Prostate gland (tissue), 2 donors: ENCODE results near the gene UBIAD1. TPM values are rescaled to one million over a fixed set of nuclear protein-coding genes. Genes with fewer than 3 reads are reported as not detected.

Experiments
- DNase-seq: peaks from one replicate; pipeline ENCODE4 v3.0.0-alpha.2; 2019; ENCODE audit warnings: low spot score
- H3K27ac ChIP-seq, 2 donors: fragments of 200-600 bp; sonication (generic); 2 replicates each; pipeline ENCODE4 v1.5.1; 2017 to 2019
- H3K27me3 ChIP-seq: fragments of 200-600 bp; sonication (generic); replicated peaks from 2 replicates; pipeline ENCODE4 v1.5.1; 2019; ENCODE audit not compliant: insufficient read depth
- H3K36me3 ChIP-seq, 2 donors: fragments of 200-600 bp; sonication (generic); 1 replicate in 1 of 2; 2 replicates in 1 of 2; pipeline versions ENCODE4 v1.5.1 to v1.8.1; 2017 to 2019
- H3K4me1 ChIP-seq: fragments of 200-600 bp; sonication (generic); replicated peaks from 2 replicates; pipeline ENCODE4 v1.5.1; 2019
- H3K4me3 ChIP-seq, 2 donors: fragments of 200-600 bp; sonication (generic); 2 replicates each; pipeline ENCODE4 v1.5.1; 2017 to 2019
- H3K9me3 ChIP-seq: fragments of 200-600 bp; sonication (generic); 2 replicates; pipeline ENCODE4 v1.5.1; 2017
- POLR2A ChIP-seq: fragments of 450-650 bp; IDR thresholded peaks from one replicate; pipeline ENCODE4 v1.6.1; 2016; ENCODE audit warnings: antibody characterized with exemption, mild to moderate bottlenecking
- POLR2AphosphoS5 ChIP-seq: sonication (generic); formaldehyde crosslinking; IDR thresholded peaks from one replicate; pipeline ENCODE4 v1.6.1; 2017; ENCODE audit warnings: antibody characterized with exemption
- WGBS: methylation state at CpG from one replicate; pipeline ENCODE4 v1.1.5; 2018; 5-methylcytosine and 5-hydroxymethylcytosine counted together
- intact Hi-C: fragments of 100-400 bp; cut with DNase I; formaldehyde crosslinking; loops from one replicate; pipeline ENCODE4 v1.14.2; 2022
- small RNA-seq, 2 donors: library from RNA; depleted of rRNA; stranded (forward); fragments of <200 nt; gene quantifications; one replicate each; pipeline ENCODE3, GENCODE V24; 2016
- total RNA-seq, 2 donors: library from RNA; depleted of rRNA; stranded (reverse); fragments of >200 nt; gene quantifications; one replicate each; pipeline ENCODE4 v1.1.0, GENCODE V29; 2016
- TF ChIP-seq, protein P1 (sequence below), 4 experiments: fragments of 200-600 bp in 2 of 4; fragments of 450-650 bp in 2 of 4; sonication (generic) in 2 of 4; IDR thresholded peaks; 1 replicate in 3 of 4; 2 replicates in 1 of 4; pipeline ENCODE4 v1.5.1; 2016 to 2019; ENCODE audit warnings: antibody characterized with exemption in 4 of 4, mild to moderate bottlenecking in 2 of 4, moderate library complexity in 2 of 4

UBIAD1 gene
- total RNA-seq, 2 donors from 2014 or later: 22.7 to 23.2 TPM

DNA sequence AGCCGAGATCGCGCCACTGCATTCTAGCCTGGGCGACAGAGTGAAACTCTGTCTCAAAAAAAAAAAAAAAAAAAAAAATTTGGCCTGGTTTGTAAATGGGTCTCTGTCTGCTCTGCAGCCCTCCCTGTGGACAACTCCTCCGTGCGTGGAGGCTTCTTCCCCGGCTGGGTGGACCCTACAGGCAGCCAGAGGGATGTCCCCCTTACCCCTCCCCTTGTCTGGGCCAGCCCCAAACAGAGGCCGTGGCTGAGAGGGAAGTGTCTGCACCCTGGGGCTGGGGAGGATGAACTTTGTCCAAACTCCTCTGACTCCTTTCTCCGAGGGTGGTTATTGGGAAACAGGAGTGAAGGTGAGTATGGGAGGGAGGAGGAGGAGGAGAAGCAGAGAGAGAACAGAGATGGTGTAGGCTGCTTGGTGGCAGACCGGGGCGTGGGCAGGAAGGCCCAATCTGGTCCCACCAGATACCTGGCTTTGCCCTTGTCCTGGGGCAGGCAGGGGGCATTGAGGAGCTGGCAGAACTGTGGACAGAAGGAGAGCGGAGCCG lies 61.3 kb downstream of the UBIAD1 start:
- WGBS: 64% methylated on average over 13 of the region's 13 CpGs
- no peak overlapping the region for H3K27ac ChIP-seq
- H3K4me1 ChIP-seq: no peaks in the 10 kb centered on the region
- intact Hi-C loops: no loop called here
- no peaks in the 10 kb centered on the region for H3K36me3 ChIP-seq
- no peaks in the 10 kb centered on the region for H3K27me3 ChIP-seq
- no peak for TF ChIP-seq POLR2AphosphoS5
- TF ChIP-seq POLR2A: no peak
- TF ChIP-seq, protein P1, sequence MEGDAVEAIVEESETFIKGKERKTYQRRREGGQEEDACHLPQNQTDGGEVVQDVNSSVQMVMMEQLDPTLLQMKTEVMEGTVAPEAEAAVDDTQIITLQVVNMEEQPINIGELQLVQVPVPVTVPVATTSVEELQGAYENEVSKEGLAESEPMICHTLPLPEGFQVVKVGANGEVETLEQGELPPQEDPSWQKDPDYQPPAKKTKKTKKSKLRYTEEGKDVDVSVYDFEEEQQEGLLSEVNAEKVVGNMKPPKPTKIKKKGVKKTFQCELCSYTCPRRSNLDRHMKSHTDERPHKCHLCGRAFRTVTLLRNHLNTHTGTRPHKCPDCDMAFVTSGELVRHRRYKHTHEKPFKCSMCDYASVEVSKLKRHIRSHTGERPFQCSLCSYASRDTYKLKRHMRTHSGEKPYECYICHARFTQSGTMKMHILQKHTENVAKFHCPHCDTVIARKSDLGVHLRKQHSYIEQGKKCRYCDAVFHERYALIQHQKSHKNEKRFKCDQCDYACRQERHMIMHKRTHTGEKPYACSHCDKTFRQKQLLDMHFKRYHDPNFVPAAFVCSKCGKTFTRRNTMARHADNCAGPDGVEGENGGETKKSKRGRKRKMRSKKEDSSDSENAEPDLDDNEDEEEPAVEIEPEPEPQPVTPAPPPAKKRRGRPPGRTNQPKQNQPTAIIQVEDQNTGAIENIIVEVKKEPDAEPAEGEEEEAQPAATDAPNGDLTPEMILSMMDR (IDR thresholded peaks at IDR 0.05): no peak
- no peaks in the 10 kb centered on the region for H3K9me3 ChIP-seq
- no peak for DNase-seq
- H3K4me3 ChIP-seq: no peak overlapping the region

DNA sequence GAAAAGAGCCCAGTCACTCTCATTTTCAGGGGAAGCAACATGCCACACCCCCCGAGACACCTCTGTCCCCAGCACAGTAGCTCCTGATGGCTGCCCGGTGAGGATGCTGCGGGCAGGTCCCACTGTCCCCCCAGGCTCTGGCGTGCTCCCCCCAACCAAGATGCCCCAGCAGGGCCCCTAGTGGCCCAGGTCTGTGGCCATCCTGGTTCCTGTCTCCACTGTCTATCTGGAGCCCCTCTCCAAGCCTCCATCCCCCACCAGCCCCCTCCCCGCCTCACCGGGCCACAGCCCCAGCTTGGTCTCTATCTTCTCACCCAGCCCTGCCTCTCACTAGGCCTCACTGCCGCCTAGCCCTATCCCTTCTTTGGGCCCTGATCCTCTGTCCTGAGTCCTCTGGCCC lies 61.8 kb downstream of the UBIAD1 start:
- H3K27me3 ChIP-seq: no peaks in the 10 kb centered on the region
- TF ChIP-seq POLR2AphosphoS5 (no peak), POLR2A (no peak)
- TF ChIP-seq, protein P1 (IDR thresholded peaks at IDR 0.05): no peak
- no peak overlapping the region for H3K27ac ChIP-seq
- H3K36me3 ChIP-seq: no peaks in the 10 kb centered on the region
- H3K4me1 ChIP-seq: no peaks in the 10 kb centered on the region
- no peak overlapping the region for H3K4me3 ChIP-seq
- intact Hi-C loops: no loop called here
- DNase-seq: no peak
- WGBS: 87% methylated on average over 7 of the region's 7 CpGs
- no peaks in the 10 kb centered on the region for H3K9me3 ChIP-seq

DNA sequence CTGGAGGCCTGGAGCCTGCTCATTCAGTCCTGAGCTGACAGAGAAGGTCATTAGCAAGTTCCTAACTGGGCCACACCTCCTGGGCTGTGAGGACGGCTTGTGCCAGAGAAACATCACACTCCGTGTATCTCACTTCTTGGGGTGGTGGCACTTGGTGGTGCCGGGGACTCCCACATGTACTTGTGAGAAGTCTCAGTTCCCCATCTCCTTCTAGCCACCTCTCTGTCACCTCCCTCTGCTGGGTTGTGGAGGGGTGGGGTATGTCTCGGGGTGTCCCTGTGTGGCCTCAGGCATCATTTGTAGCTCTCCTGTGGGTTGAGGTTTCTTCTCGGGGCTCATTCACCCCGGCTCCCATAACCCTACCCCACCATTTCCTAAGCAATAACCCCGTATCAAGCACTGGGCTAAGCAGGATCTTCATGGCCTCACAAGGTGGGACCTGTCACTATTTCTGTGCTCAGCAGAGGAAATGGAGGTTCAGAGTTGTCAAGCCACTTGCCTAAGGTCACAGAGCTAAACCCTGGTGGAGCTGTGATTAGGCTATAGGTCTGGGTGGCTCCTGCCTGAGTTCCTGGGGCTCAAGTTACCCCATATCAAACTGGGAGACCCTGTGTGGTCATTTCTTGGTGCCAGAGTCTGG lies 62.5 kb downstream of the UBIAD1 start:
- no peak overlapping the region for H3K4me3 ChIP-seq
- intact Hi-C loops: no loop called here
- no peaks in the 10 kb centered on the region for H3K36me3 ChIP-seq
- no peaks in the 10 kb centered on the region for H3K9me3 ChIP-seq
- H3K4me1 ChIP-seq: no peaks in the 10 kb centered on the region
- TF ChIP-seq, protein P1 (IDR thresholded peaks at IDR 0.05): no peak
- TF ChIP-seq POLR2A (no peak), POLR2AphosphoS5 (no peak)
- no peaks in the 10 kb centered on the region for H3K27me3 ChIP-seq
- no peak overlapping the region for H3K27ac ChIP-seq
- WGBS: 89% methylated on average over 7 of the region's 7 CpGs
- no peak for DNase-seq

DNA sequence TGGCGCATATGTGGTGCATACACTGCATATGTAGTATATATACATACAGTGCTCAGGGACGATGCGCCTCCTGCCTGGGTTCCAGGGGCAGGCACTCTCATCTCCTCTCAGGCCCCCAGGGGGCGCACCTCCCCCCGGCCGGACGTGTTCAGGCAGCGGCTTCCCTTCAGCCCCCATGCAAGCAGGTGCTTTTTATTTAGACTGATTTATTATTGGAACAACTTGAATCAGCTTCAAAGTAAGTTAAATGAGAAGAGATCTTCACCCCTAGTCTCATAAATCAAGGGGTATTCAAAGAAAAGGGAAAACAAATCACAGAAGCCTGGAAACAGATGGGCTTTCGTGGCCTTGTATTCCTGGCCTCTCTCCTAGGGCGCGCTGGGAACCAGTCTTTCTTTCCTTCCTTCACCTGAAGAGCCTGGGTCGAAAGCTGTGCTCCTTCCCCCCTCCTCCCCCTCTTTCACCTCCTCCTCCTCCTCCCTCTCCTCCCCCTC lies 64.6 kb downstream of the UBIAD1 start:
- Histone ChIP-seq H3K27ac (no peak overlapping the region), H3K36me3 (no peaks in the 10 kb centered on the region), H3K9me3 (no peaks in the 10 kb centered on the region), H3K27me3 (no peaks in the 10 kb centered on the region), H3K4me1 (peaks cover 9% of the 10 kb centered on the region), H3K4me3 (no peak overlapping the region)
- intact Hi-C loops: no loop called here
- 6% methylated on average over 12 of the region's 12 CpGs for WGBS
- DNase-seq: peak; percentile 38
- no peak for TF ChIP-seq POLR2A
- TF ChIP-seq, protein P1 (IDR thresholded peaks at IDR 0.05): peak; percentile 54 to 70 (median 60)

Small RNA genes within 50 kb of the gene (small RNA-seq; reads per million reads assigned to genes)
- gene RNU6-291P: 0 reads per million in 2 donors
- 0 reads per million in 2 donors for gene RPL39P6

Other genes starting within 250 kb of the UBIAD1 start
- gene MASP2, start 226.0 kb upstream of the UBIAD1 start, total RNA-seq: not detected
- 10 to 100 TPM; 39.3 to 89.2 TPM for gene SRM, start 213.2 kb upstream of the UBIAD1 start, total RNA-seq
- 10 to 100 TPM; 51.6 to 65.0 TPM for gene EXOSC10, start 173.3 kb upstream of the UBIAD1 start, total RNA-seq
- under 1 TPM in 1 of 2 donors, not detected in 1; 0.80 TPM for gene ANGPTL7, start 83.8 kb upstream of the UBIAD1 start, total RNA-seq
- 10 to 100 TPM; 34.7 to 56.1 TPM for gene MTOR, start 10.6 kb upstream of the UBIAD1 start, total RNA-seq
- gene DISP3, start 206.0 kb downstream of the UBIAD1 start, total RNA-seq: 1 to 10 TPM in 1 of 2 donors, under 1 TPM in 1; 0.80 to 1.7 TPM